IMR-90 (cell line): ENCODE results near the gene EVL. TPM values are rescaled to one million over a fixed set of nuclear protein-coding genes. Genes with fewer than 3 reads are reported as not detected.

ENCODE experiments used
- ATAC-seq: fragments of 200-7000 bp; cut with Tn5 transposase; 2 replicates; pipeline ENCODE4 v1.9.1; 2020; ENCODE audit warnings: low read depth, mild to moderate bottlenecking, moderate library complexity
- BruUV-seq: library from RNA; stranded (reverse); fragments of 400-500 nt; replicated peaks from 2 replicates; lab custom pipeline; 2021; lab: Mats Ljungman, UMichigan
- CTCF ChIA-PET: fragments of 300-600 bp; formaldehyde crosslinking; extraction: SDS; loops from one replicate; lab custom pipeline; 2021; ENCODE audit warnings: antibody characterized with exemption; lab: Yijun Ruan, JAX
- POLR2A ChIA-PET: fragments of 300-600 bp; sonication (Branson Sonifier 250); formaldehyde crosslinking; loops from one replicate; lab custom pipeline; 2022; ENCODE audit warnings: antibody characterized with exemption; ENCODE audit not compliant: unreplicated experiment; lab: Charles Lee
- DNase-seq: peaks from one replicate; pipeline ENCODE4 v3.0.0; 2013
- H2AFZ ChIP-seq: replicated peaks from 2 replicates; pipeline ENCODE3; 2013; ENCODE audit warnings: low read length, mild to moderate bottlenecking; ENCODE audit not compliant: poor library complexity
- H2AK5ac ChIP-seq: 2 replicates; pipeline ENCODE4 v1.6.1; 2013; ENCODE audit warnings: low read depth, low read length, inconsistent platforms
- H2AK9ac ChIP-seq: replicated peaks from 2 replicates; pipeline ENCODE3; 2013; ENCODE audit warnings: mild to moderate bottlenecking, low read depth, low read length, moderate library complexity; ENCODE audit not compliant: poor library complexity
- H2BK120ac ChIP-seq: 2 replicates; pipeline ENCODE4 v1.6.1; 2013; ENCODE audit warnings: low read depth, low read length, inconsistent platforms
- H2BK15ac ChIP-seq: 3 replicates; pipeline ENCODE4 v1.6.1; 2013; ENCODE audit warnings: low read depth, low read length, inconsistent platforms
- H2BK20ac ChIP-seq: 2 replicates; pipeline ENCODE4 v1.6.1; 2013; ENCODE audit warnings: low read depth, mild to moderate bottlenecking, inconsistent platforms, low read length, moderate library complexity
- H2BK5ac ChIP-seq: 2 replicates; pipeline ENCODE4 v1.6.1; 2013; ENCODE audit warnings: mild to moderate bottlenecking, low read depth, low read length, inconsistent platforms; ENCODE audit not compliant: poor library complexity, severe bottlenecking
- H3K14ac ChIP-seq: replicated peaks from 2 replicates; pipeline ENCODE4 v1.6.1; 2013; ENCODE audit warnings: low read depth, low read length, inconsistent platforms
- H3K18ac ChIP-seq: 2 replicates; pipeline ENCODE4 v1.6.1; 2013; ENCODE audit warnings: low read depth, low read length, control low read depth
- H3K23ac ChIP-seq: 2 replicates; pipeline ENCODE4 v1.6.1; 2013; ENCODE audit warnings: low read depth, low read length, inconsistent platforms
- H3K27ac ChIP-seq: 2 replicates; pipeline ENCODE4 v1.5.1; 2013; ENCODE audit warnings: mild to moderate bottlenecking, control low read depth, low read length; ENCODE audit not compliant: insufficient read depth
- H3K27me3 ChIP-seq: 2 replicates; pipeline ENCODE4 v1.6.1; 2013; ENCODE audit warnings: low read length; ENCODE audit not compliant: control insufficient read depth, insufficient read depth
- H3K36me3 ChIP-seq: 2 replicates; pipeline ENCODE4 v1.6.1; 2013; ENCODE audit warnings: low read length, mixed read lengths; ENCODE audit not compliant: control insufficient read depth, insufficient read depth
- H3K4ac ChIP-seq: 2 replicates; pipeline ENCODE4 v1.6.1; 2013; ENCODE audit warnings: low read depth, low read length, inconsistent platforms
- H3K4me1 ChIP-seq: 2 replicates; pipeline ENCODE4 v1.6.1; 2013; ENCODE audit warnings: low read length, mixed read lengths; ENCODE audit not compliant: control insufficient read depth, insufficient read depth
- H3K4me2 ChIP-seq: 2 replicates; pipeline ENCODE4 v1.6.1; 2013; ENCODE audit warnings: low read depth, mild to moderate bottlenecking, control low read depth, low read length, moderate library complexity
- H3K4me3 ChIP-seq: 2 replicates; pipeline ENCODE4 v1.5.1; 2013; ENCODE audit warnings: low read depth, mild to moderate bottlenecking, control low read depth, low read length, moderate library complexity; ENCODE audit not compliant: insufficient read depth
- H3K56ac ChIP-seq: 2 replicates; pipeline ENCODE4 v1.6.1; 2013; ENCODE audit warnings: low read length, inconsistent platforms; ENCODE audit not compliant: insufficient read depth; ENCODE audit errors: extremely low read depth
- H3K79me1 ChIP-seq, 2 experiments: 2 replicates each; pipeline ENCODE4 v1.6.1; 2013; ENCODE audit warnings: low read length in 2 of 2, inconsistent platforms in 1 of 2, low read depth in 1 of 2
- H3K9ac ChIP-seq: 2 replicates; pipeline ENCODE4 v1.6.1; 2013; ENCODE audit warnings: low read depth, low read length, control low read depth
- H3K9me1 ChIP-seq: 2 replicates; pipeline ENCODE4 v1.6.1; 2013; ENCODE audit warnings: low read length, inconsistent platforms; ENCODE audit not compliant: insufficient read depth
- H3K9me3 ChIP-seq: 2 replicates; pipeline ENCODE4 v1.6.1; 2013; ENCODE audit warnings: low read length; ENCODE audit not compliant: control insufficient read depth, insufficient read depth
- H4K20me1 ChIP-seq: 2 replicates; pipeline ENCODE4 v1.6.1; 2013; ENCODE audit warnings: low read length, inconsistent platforms; ENCODE audit not compliant: insufficient read depth
- H4K5ac ChIP-seq: 2 replicates; pipeline ENCODE4 v1.6.1; 2013; ENCODE audit warnings: mild to moderate bottlenecking, low read depth, low read length, control low read depth
- H4K8ac ChIP-seq, 2 experiments: 2 replicates each; pipeline ENCODE4 v1.6.1; 2013; ENCODE audit warnings: low read depth in 2 of 2, low read length in 2 of 2, control low read depth in 1 of 2, inconsistent platforms in 1 of 2
- H4K91ac ChIP-seq: 2 replicates; pipeline ENCODE4 v1.6.1; 2013; ENCODE audit warnings: low read depth, low read length, inconsistent platforms; ENCODE audit not compliant: insufficient read depth
- BHLHE40 ChIP-seq: fragments of 150-350 bp; IDR thresholded peaks from 2 replicates; pipeline ENCODE4 v1.6.1; 2016; ENCODE audit warnings: mild to moderate bottlenecking, low read depth, low read length
- CEBPB ChIP-seq: IDR thresholded peaks from 2 replicates; pipeline ENCODE4 v1.6.1; 2012; ENCODE audit warnings: low read depth, low read length, improper control_type of control experiment
- CHD1 ChIP-seq: IDR thresholded peaks from 2 replicates; pipeline ENCODE4 v1.6.1; 2012; ENCODE audit warnings: low read depth, low read length, improper control_type of control experiment
- ELK1 ChIP-seq: fragments of 150-350 bp; IDR thresholded peaks from 2 replicates; pipeline ENCODE4 v1.6.1; 2016; ENCODE audit warnings: low read depth, mild to moderate bottlenecking, low read length, moderate library complexity, borderline replicate concordance
- FOS ChIP-seq: fragments of 150-350 bp; IDR thresholded peaks from 2 replicates; pipeline ENCODE4 v1.6.1; 2016; ENCODE audit warnings: low read depth, low read length
- MAZ ChIP-seq: IDR thresholded peaks from 2 replicates; pipeline ENCODE4 v1.6.1; 2012; ENCODE audit warnings: low read depth, mild to moderate bottlenecking, low read length, improper control_type of control experiment, moderate library complexity, borderline replicate concordance
- MXI1 ChIP-seq: IDR thresholded peaks from 2 replicates; pipeline ENCODE4 v1.6.1; 2012; ENCODE audit warnings: low read depth, mild to moderate bottlenecking, low read length, moderate library complexity, borderline replicate concordance
- POLR2A ChIP-seq: IDR thresholded peaks from 2 replicates; pipeline ENCODE4 v1.6.1; 2012; ENCODE audit warnings: mild to moderate bottlenecking, low read depth, low read length
- RCOR1 ChIP-seq: IDR thresholded peaks from 2 replicates; pipeline ENCODE4 v1.6.1; 2012; ENCODE audit warnings: mild to moderate bottlenecking, low read length, improper control_type of control experiment; ENCODE audit not compliant: insufficient replicate concordance
- SMC3 ChIP-seq: fragments of 150-350 bp; IDR thresholded peaks from 2 replicates; pipeline ENCODE4 v1.6.1; 2016; ENCODE audit warnings: low read depth, mild to moderate bottlenecking, antibody characterized with exemption, low read length, moderate library complexity
- USF2 ChIP-seq: fragments of 150-350 bp; IDR thresholded peaks from 2 replicates; pipeline ENCODE4 v1.6.1; 2017; ENCODE audit warnings: mild to moderate bottlenecking, antibody characterized with exemption, low read length, low read depth
- WGBS, 2 experiments: methylation state at CpG; one replicate each; pipeline versions ENCODE4 v1.1.5 to v1.1.7; 2013; ENCODE audit warnings: missing lambda C conversion rate in 2 of 2; ENCODE audit not compliant: insufficient read length in 1 of 2; ENCODE audit errors: extremely low coverage in 2 of 2; 5-methylcytosine and 5-hydroxymethylcytosine counted together
- dilution Hi-C: fragments of 300-500 bp; cut with HindIII; formaldehyde crosslinking; loops from one replicate; pipeline ENCODE4 v1.14.3; 2018; ENCODE audit warnings: low sequenced_read_pairs; ENCODE audit not compliant: unreplicated experiment
- in situ Hi-C: fragments of 300-500 bp; cut with MboI; formaldehyde crosslinking; loops from 3 replicates; pipeline ENCODE4 v1.14.3; 2019; ENCODE audit warnings: low sequenced_read_pairs, inconsistent platforms, mixed read lengths
- intact Hi-C: fragments of 100-400 bp; cut with micrococcal nuclease; formaldehyde crosslinking; loops from 2 replicates; pipeline ENCODE4 v1.10.0; 2022
- polyA plus RNA-seq, 3 experiments: library from polyadenylated mRNA; depleted of rRNA; stranded (reverse); fragments of >200 nt; gene quantifications; 2 replicates each; pipeline ENCODE4 v1.2.3, GENCODE V29; 2012; ENCODE audit warnings: low replicate concordance in 1 of 3
- total RNA-seq: library from RNA; depleted of rRNA; stranded (reverse); fragments of >200 nt; gene quantifications from 2 replicates; pipeline ENCODE4 v1.2.3, GENCODE V29; 2012

The EVL gene
- total and polyA plus RNA-seq, 2 of the 4 experiments (the other 2 are of a cell fraction) = 7.2 to 36.5 TPM

- in situ Hi-C loops = no loop called here
- H3K56ac ChIP-seq = no peak overlapping the region
- H3K9ac ChIP-seq = no peak overlapping the region
- intact Hi-C loops = no loop called here
- no peak overlapping the region for H3K14ac ChIP-seq
- no peak overlapping the region for H3K4me2 ChIP-seq
- H4K5ac ChIP-seq = no peak overlapping the region
- ChIA-PET CTCF (interaction anchor here (0.6 to 1.0 kb wide), 2 partner anchors 8 to 1819 kb away, joined by 3 to 4 read pairs; no protein-coding TSS in a partner anchor), POLR2A (no interaction called here)
- BruUV-seq = no TSS peak
- no peak overlapping the region for H2AK5ac ChIP-seq
- no peak overlapping the region for H3K18ac ChIP-seq
- H3K4me1 ChIP-seq = 0 out of 2 replicates have a peak, but pooled peaks cover 3% of the 10 kb centered on the region
- no peak overlapping the region for H2BK5ac ChIP-seq
- no peaks in the 10 kb centered on the region for H3K27me3 ChIP-seq
- no peaks in the 10 kb centered on the region for H3K79me1 ChIP-seq
- ATAC-seq (no peak), DNase-seq (no peak)
- H2BK15ac ChIP-seq = no peak overlapping the region
- no peak overlapping the region for H3K4ac ChIP-seq
- no peak overlapping the region for H3K23ac ChIP-seq
- H2AK9ac ChIP-seq = no peak overlapping the region
- dilution Hi-C loops = no loop called here
- no peak overlapping the region for H3K27ac ChIP-seq
- no peak overlapping the region for H2AFZ ChIP-seq
- H3K36me3 ChIP-seq = peaks cover 29% of the 10 kb centered on the region
- no peaks in the 10 kb centered on the region for H3K9me3 ChIP-seq
- no peak overlapping the region for H2BK120ac ChIP-seq
- 88% methylated on average over 10 of the region's 20 CpGs; no CpG with 5 or more reads in 1 of the 2 experiments for WGBS, 2 experiments
- TF ChIP-seq CEBPB (no peak), POLR2A (no peak), SMC3 (no peak), MXI1 (no peak), CHD1 (no peak), FOS (no peak), BHLHE40 (no peak), ELK1 (no peak), MAZ (no peak), USF2 (no peak), RCOR1 (no peak)
- H2BK20ac ChIP-seq = no peak overlapping the region
- no peak overlapping the region for H3K4me3 ChIP-seq
- H4K20me1 ChIP-seq = no peaks in the 10 kb centered on the region
- H3K9me1 ChIP-seq = peaks cover 14% of the 10 kb centered on the region
- H4K91ac ChIP-seq = no peak overlapping the region
- H4K8ac ChIP-seq = no peak overlapping the region
Measured at GRCh38 chr14:100124551-100125088, 59.4 kb downstream of the EVL start.
